ENCODE data around the gene PNMA6F. TPM values are rescaled to one million over a fixed set of nuclear protein-coding genes. Genes with fewer than 3 reads are reported as not detected.

The PNMA6F gene
- total RNA-seq, 1 experiment from 2014 or later: not detected

GRCh38 chrX:153342762-153343558 is 21.4 kb upstream of the PNMA6F start:
- H3K36me3 ChIP-seq (ENCODE audit: insufficient read depth, low read length, poor library complexity, severe bottlenecking): peaks cover 27% of the 10 kb centered on the region
- ChIA-PET POLR2A (ENCODE audit: low non-redundant PET) (no interaction called here), CTCF (no interaction called here)
- H3K27ac ChIP-seq (ENCODE audit: low read depth, low read length, poor library complexity, severe bottlenecking): no peak overlapping the region
- H3K4me1 ChIP-seq (ENCODE audit: insufficient read depth, low read length, poor library complexity, severe bottlenecking): peaks cover 7% of the 10 kb centered on the region
- intact Hi-C loops (cut with micrococcal nuclease; ENCODE audit: unreplicated experiment): no loop called here
- TF ChIP-seq CTCF (conservative IDR thresholded peaks at IDR 0.05; ENCODE audit: low read depth, low read length) (no peak), EZH2 (IDR thresholded peaks at IDR 0.05; ENCODE audit: borderline replicate concordance, low read depth, low read length, poor library complexity, severe bottlenecking) (no peak)
- H3K27me3 ChIP-seq (replicated peaks; ENCODE audit: insufficient read depth, low read depth, low read length, poor library complexity): no peaks in the 10 kb centered on the region
- no TSS peak for BruUV-seq (replicated peaks)
- H3K9me3 ChIP-seq (ENCODE audit: low read depth, low read length, poor library complexity, severe bottlenecking): no peaks in the 10 kb centered on the region
- DNase-seq (ENCODE audit: low spot score): no peak
- no peak overlapping the region for H3K4me3 ChIP-seq (ENCODE audit: low read depth, low read length, poor library complexity, severe bottlenecking)

GRCh38 chrX:153340111-153340510 is 18.5 kb upstream of the PNMA6F start:
- Histone ChIP-seq H3K4me1 (ENCODE audit: insufficient read depth, low read length, poor library complexity, severe bottlenecking) (peaks cover 14% of the 10 kb centered on the region), H3K27me3 (replicated peaks; ENCODE audit: insufficient read depth, low read depth, low read length, poor library complexity) (no peaks in the 10 kb centered on the region), H3K9me3 (ENCODE audit: low read depth, low read length, poor library complexity, severe bottlenecking) (no peaks in the 10 kb centered on the region), H3K36me3 (ENCODE audit: insufficient read depth, low read length, poor library complexity, severe bottlenecking) (peaks cover 13% of the 10 kb centered on the region), H3K4me3 (ENCODE audit: low read depth, low read length, poor library complexity, severe bottlenecking) (no peak overlapping the region), H3K27ac (ENCODE audit: low read depth, low read length, poor library complexity, severe bottlenecking) (no peak overlapping the region)
- ChIA-PET CTCF (no interaction called here), POLR2A (ENCODE audit: low non-redundant PET) (no interaction called here)
- BruUV-seq (replicated peaks): no TSS peak
- DNase-seq (ENCODE audit: low spot score): no peak
- TF ChIP-seq EZH2 (IDR thresholded peaks at IDR 0.05; ENCODE audit: borderline replicate concordance, low read depth, low read length, poor library complexity, severe bottlenecking) (no peak), CTCF (conservative IDR thresholded peaks at IDR 0.05; ENCODE audit: low read depth, low read length) (no peak)
- intact Hi-C loops (cut with micrococcal nuclease; ENCODE audit: unreplicated experiment): no loop called here

GRCh38 chrX:153339662-153340061 is 18.1 kb upstream of the PNMA6F start:
- Histone ChIP-seq H3K27me3 (replicated peaks; ENCODE audit: insufficient read depth, low read depth, low read length, poor library complexity) (no peaks in the 10 kb centered on the region), H3K9me3 (ENCODE audit: low read depth, low read length, poor library complexity, severe bottlenecking) (no peaks in the 10 kb centered on the region), H3K36me3 (ENCODE audit: insufficient read depth, low read length, poor library complexity, severe bottlenecking) (peaks cover 13% of the 10 kb centered on the region), H3K4me1 (ENCODE audit: insufficient read depth, low read length, poor library complexity, severe bottlenecking) (peaks cover 14% of the 10 kb centered on the region), H3K4me3 (ENCODE audit: low read depth, low read length, poor library complexity, severe bottlenecking) (no peak overlapping the region), H3K27ac (ENCODE audit: low read depth, low read length, poor library complexity, severe bottlenecking) (no peak overlapping the region)
- no TSS peak for BruUV-seq (replicated peaks)
- DNase-seq (ENCODE audit: low spot score): no peak
- ChIA-PET CTCF (no interaction called here), POLR2A (ENCODE audit: low non-redundant PET) (no interaction called here)
- no peak for TF ChIP-seq EZH2 (IDR thresholded peaks at IDR 0.05; ENCODE audit: borderline replicate concordance, low read depth, low read length, poor library complexity, severe bottlenecking)
- no peak for TF ChIP-seq CTCF (conservative IDR thresholded peaks at IDR 0.05; ENCODE audit: low read depth, low read length)
- intact Hi-C loops (cut with micrococcal nuclease; ENCODE audit: unreplicated experiment): no loop called here

Measured in A673 (cell line).